ENCODE measurements around the gene ZNG1A.
"Not testable (repeated sequence)": the region's sequence is repeated elsewhere in the genome, so short reads cannot be mapped to it uniquely, and the experiment has no call there.

ZNG1A gene

GRCh38 chr9:169757-170156 is 9.1 kb downstream of the ZNG1A start:
- not testable (repeated sequence) for DNase-seq

DNA sequence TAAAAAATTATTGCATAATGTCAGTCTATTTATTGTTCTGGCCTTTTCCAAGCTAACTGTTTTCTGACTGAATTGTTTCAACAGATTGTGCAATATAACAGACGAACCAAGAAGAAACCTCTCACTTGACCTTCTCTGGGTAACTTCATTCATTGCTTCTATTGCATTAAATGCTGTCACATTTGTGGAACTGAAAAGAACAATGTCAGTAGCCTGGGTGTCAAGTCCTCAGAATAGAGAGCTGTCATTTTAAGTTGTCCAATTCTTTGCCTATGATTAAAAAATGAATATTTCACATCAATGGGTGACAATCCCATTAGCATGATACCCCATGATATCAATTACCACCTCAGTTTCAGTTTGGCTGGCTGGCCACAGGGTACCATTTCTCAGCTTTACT is 19.0 kb downstream of the ZNG1A start:
- not testable (repeated sequence) for DNase-seq

DNA sequence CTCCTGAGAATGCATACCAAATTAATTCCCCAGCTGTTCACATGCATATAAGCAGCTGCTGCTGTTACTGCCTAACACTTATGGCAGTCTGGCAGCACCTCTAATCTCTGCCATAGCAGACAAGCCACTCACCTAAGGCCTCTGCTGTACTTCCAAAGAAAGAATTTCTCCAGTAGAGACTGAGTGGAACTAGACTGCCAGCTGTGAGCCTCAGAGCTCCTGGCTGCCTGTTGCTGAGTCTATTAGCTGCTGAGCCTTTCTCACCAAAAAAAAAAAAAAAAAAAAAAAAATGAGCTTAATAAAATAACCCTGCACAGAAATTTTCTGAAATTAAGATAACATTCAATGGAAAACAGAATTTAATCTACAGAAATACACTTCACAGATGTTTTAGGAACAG is 27.7 kb downstream of the ZNG1A start:
- not testable (repeated sequence) for DNase-seq

DNA sequence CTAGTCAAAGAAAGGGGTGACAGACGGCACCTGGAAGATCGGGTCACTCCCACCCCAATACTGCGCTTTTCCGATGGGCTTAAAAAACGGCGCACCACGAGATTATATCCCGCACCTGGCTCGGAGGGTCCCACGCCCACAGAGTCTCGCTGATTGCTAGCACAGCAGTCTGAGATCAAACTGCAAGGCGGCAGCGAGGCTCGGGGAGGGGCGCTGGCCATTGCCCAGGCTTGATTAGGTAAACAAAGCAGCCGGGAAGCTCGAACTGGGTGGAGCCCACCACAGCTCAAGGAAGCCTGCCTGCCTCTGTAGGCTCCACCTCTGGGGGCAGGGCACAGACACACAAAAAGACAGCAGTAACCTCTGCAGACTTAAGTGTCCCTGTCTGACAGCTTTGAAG is 39.0 kb downstream of the ZNG1A start:
- DNase-seq: not testable (repeated sequence)

- peak; percentile 14 for DNase-seq
Measured at GRCh38 chr9:117995-118467, 60.8 kb downstream of the ZNG1A start, which contains the start of gene FOXD4. TSS of gene FOXD4 (minus strand) at chr9:118417. CDS start at chr9:118119, 298 bp downstream.

DNA sequence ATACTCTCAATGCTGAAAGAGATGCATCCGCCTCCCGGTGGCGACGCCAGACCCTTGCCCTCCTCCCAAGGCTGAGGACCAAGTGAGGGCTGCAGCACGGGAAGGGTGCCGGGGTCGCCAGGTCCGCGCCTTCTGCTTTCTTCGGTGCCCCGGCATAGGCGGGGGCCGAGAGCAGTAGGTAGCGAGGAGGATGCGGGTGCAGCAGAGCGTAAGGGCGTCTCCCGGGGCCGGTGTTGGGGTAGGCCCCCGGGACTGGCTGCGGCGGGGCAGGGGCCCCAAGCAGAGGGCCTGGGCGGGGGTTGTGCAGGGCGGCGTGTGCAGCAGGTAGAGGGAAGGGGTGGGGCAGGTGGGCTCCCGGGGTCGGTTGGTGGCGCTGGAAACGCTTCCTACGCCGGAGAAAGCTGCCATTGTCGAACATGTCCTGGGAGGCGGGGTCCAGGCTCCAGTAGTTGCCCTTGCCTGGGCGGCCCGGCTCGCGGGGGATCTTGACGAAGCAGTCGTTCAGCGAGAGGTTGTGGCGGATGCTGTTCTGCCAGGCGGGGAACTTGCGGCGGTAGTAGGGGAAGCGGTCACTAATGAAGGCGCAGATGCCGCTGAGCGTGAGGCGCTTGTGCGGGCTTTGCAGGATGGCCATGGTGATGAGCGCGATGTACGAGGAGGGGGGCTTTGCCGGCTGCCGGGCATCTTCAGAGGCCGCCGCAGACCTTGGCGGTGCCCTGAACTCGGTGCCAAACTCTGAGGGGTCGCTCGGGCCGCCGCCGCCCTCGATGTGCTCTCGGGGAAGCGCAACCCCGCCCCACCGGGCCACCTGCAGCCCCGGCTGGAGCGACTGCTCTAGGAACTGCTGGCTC is 61.5 kb downstream of the ZNG1A start:
- DNase-seq: peak; percentile 18

- DNase-seq: peak; percentile 54
Measured at GRCh38 chr9:116239-117077, 62.4 kb downstream of the ZNG1A start.

DNA sequence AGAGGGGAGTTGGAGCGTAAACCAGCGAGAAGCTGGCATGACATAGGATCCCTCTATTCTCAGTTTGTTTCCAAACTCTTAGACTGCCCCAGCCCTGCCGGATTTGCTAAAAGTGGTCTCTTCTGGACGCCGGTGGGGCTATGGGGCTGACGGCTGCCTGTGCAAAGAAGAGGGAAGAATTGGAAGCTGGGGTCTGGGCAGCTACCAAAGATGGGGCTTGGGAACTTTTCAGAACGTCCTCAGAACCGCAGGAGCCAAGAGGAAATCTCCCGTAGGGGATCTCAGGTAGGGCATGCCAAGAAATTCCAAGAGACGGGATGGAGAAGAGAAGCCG is 63.8 kb downstream of the ZNG1A start:
- DNase-seq: peak; percentile 17

DNA sequence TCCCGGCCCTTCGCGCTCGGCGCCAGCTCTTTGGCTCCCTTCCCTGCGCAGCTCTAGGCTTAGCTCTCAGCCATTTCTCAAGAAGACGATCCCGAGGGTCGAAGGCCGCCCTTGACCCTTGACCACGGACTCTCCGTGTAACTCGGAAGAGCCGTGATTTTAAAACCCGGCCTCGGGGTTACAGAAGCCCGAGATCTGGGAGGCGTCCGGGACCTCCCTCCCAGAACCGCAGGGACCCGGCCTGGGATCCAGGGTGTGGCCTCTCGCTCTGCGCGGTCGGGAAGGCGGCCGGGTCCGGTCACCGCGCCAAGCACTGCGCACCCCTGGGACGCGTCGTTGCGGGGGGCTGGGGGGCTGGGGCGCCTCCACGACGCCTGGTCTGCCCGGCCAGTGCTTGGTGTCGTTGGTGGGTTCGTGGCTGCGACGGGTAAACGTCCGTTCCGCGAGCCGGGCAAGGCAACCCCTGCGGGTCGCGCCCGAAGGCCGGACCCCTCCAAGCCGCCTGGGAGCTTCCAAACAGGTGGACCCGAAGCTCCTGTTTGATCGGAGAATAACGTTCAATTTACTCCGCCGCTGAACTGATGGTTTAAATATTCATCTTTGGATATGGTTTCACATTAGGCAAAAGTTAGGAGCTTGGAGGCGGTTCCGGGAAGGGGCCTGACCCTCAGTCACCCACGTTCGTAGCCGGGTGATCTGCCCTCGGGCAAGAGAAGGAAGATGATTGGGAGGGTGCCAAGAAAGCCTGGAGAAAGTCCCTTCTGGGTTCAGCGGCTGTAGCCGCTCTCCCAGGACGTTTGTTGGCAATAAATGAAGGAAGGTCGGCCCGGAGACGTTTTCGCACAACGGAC is 64.4 kb downstream of the ZNG1A start:
- peak; percentile 39 for DNase-seq

GRCh38 chr9:113468-114266 is 65.2 kb downstream of the ZNG1A start:
- DNase-seq: peak; percentile 16

DNA sequence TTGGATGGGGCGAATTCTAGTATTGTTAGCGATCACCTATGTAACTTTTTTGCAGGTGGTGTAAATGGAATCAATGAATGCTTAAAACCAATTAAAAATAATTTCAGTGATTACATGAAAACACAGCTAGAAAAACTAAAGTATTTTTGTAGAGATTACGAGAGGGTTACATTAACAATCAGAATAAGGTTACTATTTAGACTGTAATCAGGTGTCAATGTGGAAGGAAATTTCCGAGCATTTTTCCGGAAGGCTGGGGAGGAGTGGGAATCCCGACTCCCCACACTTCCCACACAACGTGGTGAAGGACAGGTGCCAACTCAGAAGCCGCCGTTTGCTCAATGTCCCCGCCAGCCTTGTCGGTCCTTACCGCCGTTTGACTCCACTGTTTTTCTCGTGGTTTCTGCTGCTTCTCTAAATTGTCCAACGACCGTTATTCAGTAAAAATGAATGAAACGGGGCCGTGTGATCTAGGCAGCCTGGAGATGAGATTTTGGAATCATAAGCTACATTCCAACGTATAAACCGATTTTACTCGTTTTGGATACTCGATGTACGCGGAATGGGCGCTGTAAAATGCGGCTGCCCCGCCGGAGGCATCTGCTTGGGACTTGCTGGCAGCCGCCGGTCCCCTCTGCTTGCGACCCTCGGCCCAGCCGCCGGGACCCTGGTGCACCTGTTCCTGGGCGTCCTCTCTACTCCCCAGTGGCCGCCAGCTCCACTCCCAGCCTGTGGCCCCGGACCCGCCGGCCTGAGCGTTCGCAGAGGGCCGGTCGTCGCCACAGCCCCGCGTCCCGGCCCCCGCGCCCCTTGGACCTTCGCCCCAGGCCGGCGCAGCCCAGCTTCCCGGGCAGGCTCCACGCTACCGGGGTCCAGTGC is 66.0 kb downstream of the ZNG1A start:
- DNase-seq: peak; percentile 43

DNA sequence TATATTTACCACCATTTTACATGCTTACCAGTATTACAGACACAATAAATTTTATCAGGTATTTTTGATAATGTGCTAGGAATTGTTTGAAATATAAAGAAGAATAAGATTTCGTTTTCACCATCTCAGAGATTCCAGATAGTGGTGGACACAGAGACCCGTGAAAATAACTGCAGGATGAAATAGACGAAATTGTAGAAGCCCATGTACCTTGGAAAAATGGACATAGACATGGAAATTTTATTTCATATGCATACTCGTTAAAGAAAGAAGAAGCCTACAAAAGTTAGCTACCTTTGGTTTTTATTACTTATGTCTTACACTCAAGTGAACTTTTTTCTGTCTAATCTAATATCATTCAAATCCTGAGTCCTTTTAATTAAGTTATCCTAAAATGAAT is 68.2 kb downstream of the ZNG1A start:
- not testable (repeated sequence) for DNase-seq

- DNase-seq: not testable (repeated sequence)
Measured at GRCh38 chr9:109540-109939, 69.3 kb downstream of the ZNG1A start.

GRCh38 chr9:108742-109495 is 69.9 kb downstream of the ZNG1A start:
- not testable (repeated sequence) for DNase-seq

GRCh38 chr9:105991-106390 is 72.9 kb downstream of the ZNG1A start:
- not testable (repeated sequence) for DNase-seq

GRCh38 chr9:100430-100829 is 78.4 kb downstream of the ZNG1A start:
- DNase-seq: not testable (repeated sequence)

DNA sequence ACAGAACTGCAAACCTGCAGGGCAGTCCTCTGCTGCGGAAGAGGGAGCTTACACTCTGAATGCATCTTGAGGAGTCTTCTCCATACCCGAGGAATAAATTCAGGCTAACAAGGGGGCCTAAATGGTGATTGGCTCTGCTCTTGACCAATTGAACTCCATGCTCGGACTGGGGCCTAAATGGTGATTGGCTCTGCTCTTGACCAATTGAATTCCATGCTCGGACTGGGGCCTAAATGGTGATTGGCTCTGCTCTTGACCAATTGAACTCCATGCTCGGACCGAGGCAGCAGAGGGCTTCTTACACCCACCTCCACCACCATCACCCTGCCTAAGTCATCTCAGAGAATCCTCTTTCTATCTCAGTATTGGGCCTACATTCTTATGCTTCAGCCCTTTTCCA is 79.0 kb downstream of the ZNG1A start:
- DNase-seq: not testable (repeated sequence)

GRCh38 chr9:98775-99174 is 80.1 kb downstream of the ZNG1A start:
- DNase-seq: not testable (repeated sequence)

DNA sequence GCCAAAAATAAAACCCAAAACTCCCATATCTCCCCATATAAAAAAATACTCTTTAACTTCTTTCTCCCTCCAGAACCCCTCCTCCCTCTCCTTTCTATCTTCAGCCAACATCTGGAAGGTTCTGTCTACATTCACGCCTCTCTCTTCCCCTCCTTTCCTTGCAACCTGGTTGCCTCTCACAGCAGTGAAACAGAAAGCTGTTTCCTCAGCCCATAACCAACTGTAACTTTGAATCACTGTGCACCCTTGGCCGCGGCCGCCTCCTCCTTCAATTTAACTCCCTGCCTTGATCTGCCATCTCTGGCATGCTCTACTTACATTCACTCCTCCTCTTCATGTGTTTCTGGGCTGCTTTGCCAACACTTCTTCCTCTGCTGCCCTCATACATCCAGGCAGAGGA is 83.9 kb downstream of the ZNG1A start:
- DNase-seq: peak; percentile 46

DNA sequence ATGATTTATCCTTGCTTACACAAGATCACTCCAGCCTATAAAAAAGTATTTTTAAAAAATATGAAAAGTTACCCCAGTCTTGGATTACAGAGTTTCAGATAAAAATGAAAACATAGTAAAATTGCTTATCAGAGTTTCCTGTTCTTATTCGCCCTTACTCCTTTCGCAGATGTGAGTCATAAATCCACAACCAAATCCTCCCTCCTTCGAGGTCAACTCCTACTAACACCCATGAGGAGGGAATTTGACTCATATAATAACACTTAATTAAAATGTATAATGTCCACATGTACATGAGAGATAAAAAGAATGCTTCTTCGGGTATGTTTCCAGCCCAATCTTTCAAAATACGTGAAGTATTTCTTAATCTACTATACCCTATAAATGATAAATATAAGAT is 84.5 kb downstream of the ZNG1A start:
- peak; percentile 31 for DNase-seq

All from hematopoietic multipotent progenitor cell treated with erythropoietin and hydrocortisone succinate and interleukin-3 and kit ligand, for 6 days (in vitro differentiated cells).